H1 (cell line): ENCODE measurements around the gene PVR. TPM values are rescaled to one million over a fixed set of nuclear protein-coding genes. Genes with fewer than 3 reads are reported as not detected.

Experiments
- CEBPB ChIP-seq: IDR thresholded peaks from 2 replicates; pipeline ENCODE4 v1.6.1; 2012; ENCODE audit warnings: low read depth, low read length
- CHD1 ChIP-seq: IDR thresholded peaks from 2 replicates; pipeline ENCODE4 v1.6.1; 2012; ENCODE audit warnings: low read depth, low read length, improper control_type of control experiment
- CHD2 ChIP-seq: IDR thresholded peaks from 2 replicates; pipeline ENCODE4 v1.6.1; 2012; ENCODE audit warnings: low read length, improper control_type of control experiment
- CREB1 ChIP-seq: IDR thresholded peaks from 2 replicates; pipeline ENCODE4 v1.6.1; 2012; ENCODE audit warnings: inconsistent platforms
- EGR1 ChIP-seq: IDR thresholded peaks from 2 replicates; pipeline ENCODE4 v1.6.1; 2011; ENCODE audit warnings: low read depth, low read length, borderline replicate concordance
- EZH2 ChIP-seq: fragments of 200-600 bp; sonication (generic); IDR thresholded peaks from 2 replicates; pipeline ENCODE4 v1.7.1; 2012; ENCODE audit warnings: low read depth, mild to moderate bottlenecking, moderate library complexity, low read length, inconsistent platforms; ENCODE audit not compliant: severe bottlenecking
- FOSL1 ChIP-seq: IDR thresholded peaks from 2 replicates; pipeline ENCODE4 v1.6.1; 2011; ENCODE audit warnings: mild to moderate bottlenecking, low read depth, low read length, moderate library complexity; ENCODE audit not compliant: insufficient read depth
- GABPA ChIP-seq: IDR thresholded peaks from 2 replicates; pipeline ENCODE4 v1.6.1; 2011; ENCODE audit warnings: mild to moderate bottlenecking, low read length, moderate library complexity, borderline replicate concordance; ENCODE audit not compliant: insufficient read depth
- KDM4A ChIP-seq: IDR thresholded peaks from one replicate; pipeline ENCODE4 v1.7.1; 2012; ENCODE audit warnings: low read depth, mild to moderate bottlenecking, moderate library complexity, low read length, inconsistent platforms; ENCODE audit not compliant: severe bottlenecking
- KDM5A ChIP-seq: fragments of 200-600 bp; IDR thresholded peaks from 2 replicates; pipeline ENCODE4 v1.7.1; 2012; ENCODE audit warnings: mild to moderate bottlenecking, low read length, inconsistent platforms, mixed read lengths
- NANOG ChIP-seq: IDR thresholded peaks from 2 replicates; pipeline ENCODE4 v1.6.1; 2011; ENCODE audit warnings: low read length, low read depth, mild to moderate bottlenecking, inconsistent platforms; ENCODE audit not compliant: insufficient read depth, poor library complexity, severe bottlenecking
- RBBP5 ChIP-seq: IDR thresholded peaks from 2 replicates; pipeline ENCODE4 v1.7.1; 2012; ENCODE audit warnings: low read depth, mild to moderate bottlenecking, inconsistent platforms, low read length, moderate library complexity, borderline replicate concordance
- polyA plus RNA-seq, 7 experiments: library from polyadenylated mRNA; depleted of rRNA in 3 of 7; stranded (reverse) in 5 of 7; unstranded in 2 of 7; fragments of >200 nt in 5 of 7; fragments of 200-250 nt in 2 of 7; gene quantifications; 1 replicate in 5 of 7; 2 replicates in 1 of 7; 4 replicates in 1 of 7; pipeline versions ENCODE4 v1.2.1 to v1.2.3, GENCODE V29; 2011 to 2013; ENCODE audit warnings: missing spikeins in 2 of 7, mixed read lengths in 2 of 7
- total RNA-seq: library from RNA; stranded (reverse); fragmentation: NEBNext Ultra II Directional; extraction: Animal tissue kit (Norgen Biotek cat#: 25700); gene quantifications from 2 replicates; pipeline ENCODE4 v1.2.1, GENCODE V29; 2021
- TF ChIP-seq, protein P1 (sequence below): fragments of 300-600 bp; sonication (generic); IDR thresholded peaks from 2 replicates; pipeline ENCODE4 v1.7.1; 2012; ENCODE audit warnings: low read length, moderate library complexity, mild to moderate bottlenecking, inconsistent platforms; ENCODE audit not compliant: insufficient replicate concordance

Gene PVR
- total and polyA plus RNA-seq, 2 of the 8 experiments (the other 6 are each of a cell fraction or from before 2014, with no cell fraction given): 13.3 to 14.8 TPM

DNA sequence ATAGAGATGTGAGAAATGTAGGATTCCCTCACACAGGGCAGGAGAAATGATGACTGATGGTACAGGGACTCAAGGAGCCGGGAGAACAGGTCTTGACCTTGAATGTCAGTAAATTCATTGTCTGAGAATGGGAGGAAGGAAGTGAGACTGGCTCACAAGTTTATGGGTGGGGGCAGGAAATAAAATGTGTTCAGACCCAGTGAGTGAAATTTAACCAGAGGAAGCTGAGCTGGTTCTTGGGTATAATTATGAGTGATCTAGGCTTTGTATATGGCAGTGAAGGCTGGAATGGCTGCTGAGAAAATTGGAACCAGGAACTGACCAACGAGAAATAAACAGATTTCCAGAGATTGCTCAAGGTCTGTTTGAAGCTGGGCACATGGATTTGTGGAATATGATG, 36.7 kb upstream of the PVR start (continued):
- TF ChIP-seq, protein P1, sequence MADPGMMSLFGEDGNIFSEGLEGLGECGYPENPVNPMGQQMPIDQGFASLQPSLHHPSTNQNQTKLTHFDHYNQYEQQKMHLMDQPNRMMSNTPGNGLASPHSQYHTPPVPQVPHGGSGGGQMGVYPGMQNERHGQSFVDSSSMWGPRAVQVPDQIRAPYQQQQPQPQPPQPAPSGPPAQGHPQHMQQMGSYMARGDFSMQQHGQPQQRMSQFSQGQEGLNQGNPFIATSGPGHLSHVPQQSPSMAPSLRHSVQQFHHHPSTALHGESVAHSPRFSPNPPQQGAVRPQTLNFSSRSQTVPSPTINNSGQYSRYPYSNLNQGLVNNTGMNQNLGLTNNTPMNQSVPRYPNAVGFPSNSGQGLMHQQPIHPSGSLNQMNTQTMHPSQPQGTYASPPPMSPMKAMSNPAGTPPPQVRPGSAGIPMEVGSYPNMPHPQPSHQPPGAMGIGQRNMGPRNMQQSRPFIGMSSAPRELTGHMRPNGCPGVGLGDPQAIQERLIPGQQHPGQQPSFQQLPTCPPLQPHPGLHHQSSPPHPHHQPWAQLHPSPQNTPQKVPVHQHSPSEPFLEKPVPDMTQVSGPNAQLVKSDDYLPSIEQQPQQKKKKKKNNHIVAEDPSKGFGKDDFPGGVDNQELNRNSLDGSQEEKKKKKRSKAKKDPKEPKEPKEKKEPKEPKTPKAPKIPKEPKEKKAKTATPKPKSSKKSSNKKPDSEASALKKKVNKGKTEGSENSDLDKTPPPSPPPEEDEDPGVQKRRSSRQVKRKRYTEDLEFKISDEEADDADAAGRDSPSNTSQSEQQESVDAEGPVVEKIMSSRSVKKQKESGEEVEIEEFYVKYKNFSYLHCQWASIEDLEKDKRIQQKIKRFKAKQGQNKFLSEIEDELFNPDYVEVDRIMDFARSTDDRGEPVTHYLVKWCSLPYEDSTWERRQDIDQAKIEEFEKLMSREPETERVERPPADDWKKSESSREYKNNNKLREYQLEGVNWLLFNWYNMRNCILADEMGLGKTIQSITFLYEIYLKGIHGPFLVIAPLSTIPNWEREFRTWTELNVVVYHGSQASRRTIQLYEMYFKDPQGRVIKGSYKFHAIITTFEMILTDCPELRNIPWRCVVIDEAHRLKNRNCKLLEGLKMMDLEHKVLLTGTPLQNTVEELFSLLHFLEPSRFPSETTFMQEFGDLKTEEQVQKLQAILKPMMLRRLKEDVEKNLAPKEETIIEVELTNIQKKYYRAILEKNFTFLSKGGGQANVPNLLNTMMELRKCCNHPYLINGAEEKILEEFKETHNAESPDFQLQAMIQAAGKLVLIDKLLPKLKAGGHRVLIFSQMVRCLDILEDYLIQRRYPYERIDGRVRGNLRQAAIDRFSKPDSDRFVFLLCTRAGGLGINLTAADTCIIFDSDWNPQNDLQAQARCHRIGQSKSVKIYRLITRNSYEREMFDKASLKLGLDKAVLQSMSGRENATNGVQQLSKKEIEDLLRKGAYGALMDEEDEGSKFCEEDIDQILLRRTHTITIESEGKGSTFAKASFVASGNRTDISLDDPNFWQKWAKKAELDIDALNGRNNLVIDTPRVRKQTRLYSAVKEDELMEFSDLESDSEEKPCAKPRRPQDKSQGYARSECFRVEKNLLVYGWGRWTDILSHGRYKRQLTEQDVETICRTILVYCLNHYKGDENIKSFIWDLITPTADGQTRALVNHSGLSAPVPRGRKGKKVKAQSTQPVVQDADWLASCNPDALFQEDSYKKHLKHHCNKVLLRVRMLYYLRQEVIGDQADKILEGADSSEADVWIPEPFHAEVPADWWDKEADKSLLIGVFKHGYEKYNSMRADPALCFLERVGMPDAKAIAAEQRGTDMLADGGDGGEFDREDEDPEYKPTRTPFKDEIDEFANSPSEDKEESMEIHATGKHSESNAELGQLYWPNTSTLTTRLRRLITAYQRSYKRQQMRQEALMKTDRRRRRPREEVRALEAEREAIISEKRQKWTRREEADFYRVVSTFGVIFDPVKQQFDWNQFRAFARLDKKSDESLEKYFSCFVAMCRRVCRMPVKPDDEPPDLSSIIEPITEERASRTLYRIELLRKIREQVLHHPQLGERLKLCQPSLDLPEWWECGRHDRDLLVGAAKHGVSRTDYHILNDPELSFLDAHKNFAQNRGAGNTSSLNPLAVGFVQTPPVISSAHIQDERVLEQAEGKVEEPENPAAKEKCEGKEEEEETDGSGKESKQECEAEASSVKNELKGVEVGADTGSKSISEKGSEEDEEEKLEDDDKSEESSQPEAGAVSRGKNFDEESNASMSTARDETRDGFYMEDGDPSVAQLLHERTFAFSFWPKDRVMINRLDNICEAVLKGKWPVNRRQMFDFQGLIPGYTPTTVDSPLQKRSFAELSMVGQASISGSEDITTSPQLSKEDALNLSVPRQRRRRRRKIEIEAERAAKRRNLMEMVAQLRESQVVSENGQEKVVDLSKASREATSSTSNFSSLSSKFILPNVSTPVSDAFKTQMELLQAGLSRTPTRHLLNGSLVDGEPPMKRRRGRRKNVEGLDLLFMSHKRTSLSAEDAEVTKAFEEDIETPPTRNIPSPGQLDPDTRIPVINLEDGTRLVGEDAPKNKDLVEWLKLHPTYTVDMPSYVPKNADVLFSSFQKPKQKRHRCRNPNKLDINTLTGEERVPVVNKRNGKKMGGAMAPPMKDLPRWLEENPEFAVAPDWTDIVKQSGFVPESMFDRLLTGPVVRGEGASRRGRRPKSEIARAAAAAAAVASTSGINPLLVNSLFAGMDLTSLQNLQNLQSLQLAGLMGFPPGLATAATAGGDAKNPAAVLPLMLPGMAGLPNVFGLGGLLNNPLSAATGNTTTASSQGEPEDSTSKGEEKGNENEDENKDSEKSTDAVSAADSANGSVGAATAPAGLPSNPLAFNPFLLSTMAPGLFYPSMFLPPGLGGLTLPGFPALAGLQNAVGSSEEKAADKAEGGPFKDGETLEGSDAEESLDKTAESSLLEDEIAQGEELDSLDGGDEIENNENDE: no peak
- TF ChIP-seq FOSL1 (no peak), KDM5A (no peak), CEBPB (no peak), EZH2 (no peak), NANOG (no peak), GABPA (no peak), CHD2 (no peak), CHD1 (no peak), KDM4A (no peak), CREB1 (no peak), RBBP5 (no peak), EGR1 (no peak)
